ENCODE measurements around the gene ABCG5.

Gene ABCG5

GRCh38 chr2:43803113-43803512 lies 35.5 kb downstream of the ABCG5 start:
- DNase-seq = no peak

DNA sequence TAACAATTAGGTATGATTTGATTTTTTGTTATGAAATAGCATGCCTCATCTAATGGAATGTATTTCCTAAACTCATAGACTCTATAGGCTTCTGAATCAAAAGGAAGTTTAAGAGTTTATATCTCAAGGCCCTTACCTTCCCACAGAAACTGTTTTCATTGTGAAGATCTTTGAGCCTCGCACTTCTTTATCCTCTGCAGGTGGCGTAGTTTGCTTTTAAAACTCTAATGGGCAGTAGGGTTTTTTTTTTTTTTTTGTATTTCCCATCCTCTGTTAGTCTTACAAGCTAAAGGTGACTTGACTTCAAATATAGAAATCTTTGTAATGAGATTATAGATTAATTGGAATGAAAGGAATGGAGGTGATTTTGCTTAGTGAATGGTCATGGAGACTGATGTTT lies 36.5 kb downstream of the ABCG5 start:
- DNase-seq = no peak

DNA sequence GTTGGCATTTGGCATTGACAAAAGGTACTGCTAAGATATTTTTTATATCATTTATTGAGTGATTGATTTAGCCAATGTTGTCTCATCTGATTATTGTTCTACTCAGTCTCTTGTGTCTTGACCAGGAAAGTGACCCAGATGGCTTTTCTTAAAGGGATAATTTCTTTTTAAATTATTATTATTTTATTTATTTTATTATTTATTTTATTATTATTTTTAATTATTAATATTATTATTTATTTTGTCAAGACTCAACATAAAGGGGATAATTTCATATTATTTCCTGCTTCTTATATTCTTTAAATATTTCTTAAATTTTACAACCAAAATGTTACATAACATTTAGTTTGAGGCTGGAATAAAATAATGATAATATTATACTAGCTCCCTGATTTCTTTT lies 37.7 kb downstream of the ABCG5 start:
- no peak for DNase-seq

DNA sequence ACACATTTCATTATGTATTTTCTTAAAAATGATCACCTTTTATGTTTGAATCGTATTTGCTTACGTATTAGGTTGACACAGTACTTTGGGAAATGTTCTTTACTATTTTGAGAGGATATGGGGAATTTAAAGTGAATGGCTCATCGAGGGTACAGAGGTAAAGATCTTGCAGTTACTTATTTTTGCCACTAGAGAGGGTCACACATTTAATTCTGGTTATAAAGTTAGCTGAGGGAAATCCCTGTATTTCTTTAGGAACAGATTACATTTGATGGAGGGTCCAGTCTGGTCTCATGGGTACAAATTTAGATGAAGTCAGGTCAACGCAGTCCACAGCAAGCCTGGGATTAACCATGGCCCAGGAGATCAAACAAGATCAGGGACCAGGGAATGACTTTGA lies 40.3 kb downstream of the ABCG5 start:
- DNase-seq = no peak

- DNase-seq = no peak
Observed at GRCh38 chr2:43796206-43796605, 42.4 kb downstream of the ABCG5 start.

DNA sequence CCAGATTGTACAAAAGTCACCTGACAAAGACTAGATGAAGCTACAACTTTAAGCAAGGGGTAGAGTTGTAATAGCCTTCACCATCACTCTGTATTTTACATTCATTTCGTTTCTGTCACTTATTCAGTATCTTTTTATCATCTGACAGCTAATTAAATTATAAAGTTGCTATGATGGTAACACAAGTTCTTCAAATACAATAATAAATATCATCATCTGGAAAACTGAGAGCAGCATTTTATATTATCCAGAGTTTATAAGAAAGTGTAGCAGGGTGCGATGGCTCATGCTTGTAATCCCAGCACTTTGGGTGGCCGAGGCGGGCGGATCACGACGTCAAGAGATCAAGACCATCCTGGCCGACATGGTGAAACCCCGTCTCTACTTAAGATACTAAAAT lies 43.7 kb downstream of the ABCG5 start:
- no peak for DNase-seq

- DNase-seq = no peak
Observed at GRCh38 chr2:43792653-43793052, 46.0 kb downstream of the ABCG5 start.

DNA sequence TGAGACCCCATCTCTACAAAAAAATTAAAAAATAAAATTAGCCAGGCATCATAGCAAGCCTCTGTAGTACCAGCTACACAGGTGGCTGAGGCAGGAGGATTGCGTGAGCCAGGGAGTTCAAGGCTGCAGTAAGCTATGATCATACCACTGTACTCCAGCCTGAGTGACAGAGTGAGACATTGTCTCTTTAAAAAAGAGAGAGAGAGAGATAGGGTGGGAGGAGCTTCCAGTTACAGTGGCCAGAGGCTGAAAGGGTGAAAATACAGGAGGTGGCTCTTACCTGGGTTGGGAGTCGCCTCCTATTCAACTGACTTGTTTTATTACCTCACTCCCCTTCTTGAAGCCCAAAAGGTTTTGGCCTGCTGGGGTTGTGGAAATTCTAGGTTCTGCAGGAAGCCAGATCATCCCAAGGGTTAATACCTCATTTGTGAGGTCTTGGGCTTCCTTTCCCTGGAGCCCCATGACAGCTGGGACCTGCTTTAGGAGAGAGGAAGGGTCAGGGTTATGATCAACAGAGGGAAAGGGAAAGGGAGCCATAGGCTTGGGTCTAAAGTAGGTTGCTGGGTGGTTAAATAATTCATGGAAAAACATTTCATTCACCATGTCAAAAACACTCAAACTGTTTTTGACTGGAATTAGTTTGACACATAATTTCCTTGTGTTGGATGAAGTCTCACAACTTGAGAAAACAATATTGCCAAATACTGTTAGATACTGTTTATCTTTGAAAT lies 47.4 kb downstream of the ABCG5 start:
- DNase-seq = no peak

DNA sequence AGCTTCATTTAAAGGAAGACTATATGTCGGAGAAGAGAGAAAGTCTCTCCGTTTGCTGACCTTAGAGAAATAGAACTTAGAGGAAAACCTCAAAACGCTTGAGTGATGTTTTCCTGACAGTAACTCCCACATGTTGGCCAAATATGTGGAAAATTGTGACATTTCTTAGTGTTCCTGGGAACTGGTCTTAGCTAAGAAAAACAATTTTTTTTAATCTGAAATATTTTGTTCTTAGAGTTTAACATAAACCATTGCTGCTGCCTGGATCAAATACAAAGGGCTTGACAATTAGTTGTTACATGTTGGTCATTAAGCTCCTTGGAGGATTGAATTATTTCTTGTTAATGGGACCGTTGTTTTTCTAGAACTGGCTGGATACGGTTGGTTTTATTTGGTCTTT lies 48.5 kb downstream of the ABCG5 start:
- DNase-seq = no peak

GRCh38 chr2:43788646-43789045 lies 50.0 kb downstream of the ABCG5 start:
- no peak for DNase-seq

DNA sequence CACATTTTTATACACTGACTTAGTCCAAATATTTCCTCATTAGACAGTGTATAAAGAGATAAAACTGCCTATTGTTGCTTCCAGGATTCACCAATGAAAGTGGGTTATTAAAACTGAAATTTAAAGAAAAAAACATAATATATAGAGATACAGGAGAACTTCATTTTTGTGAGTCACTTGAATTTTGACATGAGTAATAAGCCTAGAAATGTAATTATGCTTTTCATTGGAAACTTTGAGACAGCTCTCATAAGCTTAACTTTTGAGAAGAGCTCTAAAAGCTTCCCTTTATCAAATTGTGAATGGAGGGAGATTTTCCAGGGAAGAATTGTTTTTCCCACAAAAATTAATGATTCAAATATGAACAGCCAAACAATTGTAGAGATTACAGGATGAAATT lies 50.7 kb downstream of the ABCG5 start:
- DNase-seq = no peak

GRCh38 chr2:43778233-43778632 lies 60.4 kb downstream of the ABCG5 start:
- DNase-seq = no peak

DNA sequence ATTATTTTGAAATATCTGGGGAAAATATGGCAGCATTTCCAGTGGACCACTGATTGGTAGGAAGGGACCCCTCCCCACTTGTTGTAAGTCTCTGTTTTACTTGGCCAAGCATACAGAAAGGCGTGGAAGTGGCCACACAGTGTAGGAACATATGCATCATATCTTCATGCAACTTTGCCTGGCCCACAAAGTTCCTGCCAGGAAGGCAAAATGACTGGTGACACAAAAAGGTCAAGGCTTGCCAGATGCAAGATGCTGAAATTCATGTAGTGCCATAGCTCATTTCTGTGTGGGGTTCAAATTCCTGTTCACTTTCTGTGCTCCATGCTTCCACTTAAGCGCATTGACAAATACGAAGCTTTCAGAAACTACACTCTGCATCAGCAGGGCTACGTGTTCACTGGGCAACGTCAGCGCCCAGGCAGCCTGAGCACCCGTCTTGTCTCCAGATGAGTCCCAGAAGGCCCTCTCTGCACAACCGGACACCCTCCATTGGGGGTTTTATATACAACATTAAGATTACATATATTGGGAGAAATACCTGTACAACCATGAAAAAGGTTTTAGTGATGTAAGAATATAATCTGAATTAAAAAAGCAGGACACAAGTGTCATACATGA lies 61.2 kb downstream of the ABCG5 start:
- no peak for DNase-seq

- DNase-seq = no peak
Observed at GRCh38 chr2:43776324-43776723, 62.3 kb downstream of the ABCG5 start.

- DNase-seq = no peak
Observed at GRCh38 chr2:43774617-43775016, 64.0 kb downstream of the ABCG5 start.

DNA sequence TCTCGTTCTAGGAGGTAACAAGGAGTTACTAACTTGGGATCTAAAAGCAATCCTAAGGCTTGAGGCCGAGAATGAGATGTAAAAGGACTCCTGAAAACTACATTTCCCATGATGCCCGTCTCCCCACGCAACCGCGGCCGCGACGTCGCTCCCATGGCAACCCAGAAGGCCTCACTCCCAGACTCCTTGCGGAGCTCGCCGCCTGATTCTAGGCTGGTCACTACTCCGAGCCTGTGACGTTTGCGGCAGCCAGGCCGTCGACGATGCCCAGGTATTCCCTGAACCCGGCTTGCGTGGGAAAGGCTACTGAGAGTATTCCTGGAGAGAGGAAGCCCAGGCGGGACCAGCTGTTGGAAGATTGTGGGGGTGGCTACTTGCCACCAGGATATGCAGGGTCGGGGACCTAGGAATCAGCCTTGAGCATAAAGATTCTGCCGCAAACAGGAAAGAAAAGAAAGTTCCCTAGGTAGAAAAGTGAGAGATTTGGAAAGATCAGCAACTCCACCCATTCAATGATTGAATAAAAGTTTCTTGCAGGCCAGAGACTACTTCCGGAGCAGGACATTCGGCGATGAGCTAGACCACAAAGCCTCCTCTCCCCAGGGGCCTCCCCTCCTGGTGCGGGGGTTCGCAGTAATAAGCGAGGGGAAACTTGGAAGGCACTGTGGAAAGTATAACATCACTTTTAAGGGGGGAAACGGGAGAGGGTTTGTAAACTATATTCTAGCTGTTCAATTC lies 64.6 kb downstream of the ABCG5 start, which contains the start of gene DYNC2LI1:
Gene DYNC2LI1, plus strand, starts transcription at position 164 of the 738 bp plus-strand sequence. Its CDS starts 100 bp downstream, at position 264.
- peak; percentile 90 for DNase-seq

DNA sequence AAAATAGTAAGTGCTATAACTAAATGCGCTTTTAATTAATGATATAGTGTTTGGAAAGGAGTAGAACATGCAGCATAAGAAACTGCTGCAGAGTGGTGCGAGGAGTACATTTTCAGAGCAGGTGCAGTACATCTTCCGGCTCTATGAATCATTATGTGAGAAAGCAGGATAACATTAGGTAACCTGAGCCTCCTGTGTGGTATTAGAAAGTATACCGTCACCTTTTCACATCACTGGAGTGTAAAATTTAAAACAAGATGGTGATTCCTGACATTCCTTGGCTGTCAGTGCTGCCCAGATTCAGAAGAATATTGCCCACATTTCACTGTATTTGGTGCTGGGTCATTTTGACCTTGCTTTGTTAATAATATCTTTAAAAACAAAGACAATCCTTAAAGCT lies 72.6 kb downstream of the ABCG5 start:
- DNase-seq = no peak

- no peak for DNase-seq
Observed at GRCh38 chr2:43764086-43764705, 74.4 kb downstream of the ABCG5 start.

DNA sequence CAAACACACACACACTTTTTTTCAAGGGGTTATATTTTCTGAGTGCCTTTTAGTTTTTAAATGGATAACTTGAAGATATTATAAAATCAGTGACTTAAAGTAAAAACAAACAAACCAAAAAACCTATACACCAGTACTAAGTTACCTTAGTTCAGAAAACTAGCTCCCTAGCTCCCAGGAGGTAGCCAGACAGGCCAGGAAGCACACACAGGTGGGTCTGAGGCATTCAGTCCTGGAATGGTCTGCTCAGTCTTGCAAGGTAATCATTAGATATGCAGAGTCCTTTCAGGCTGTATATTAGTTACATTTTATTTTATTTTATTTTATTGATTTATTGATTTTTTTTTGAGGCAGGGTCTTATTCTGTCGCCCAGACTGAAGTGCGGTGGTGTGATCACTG lies 75.5 kb downstream of the ABCG5 start:
- DNase-seq = no peak
